ENCODE measurements around the gene PRIM2.
"Not testable (repeated sequence)": the region's sequence is repeated elsewhere in the genome, so short reads cannot be mapped to it uniquely, and the experiment has no call there.

Gene PRIM2

DNA sequence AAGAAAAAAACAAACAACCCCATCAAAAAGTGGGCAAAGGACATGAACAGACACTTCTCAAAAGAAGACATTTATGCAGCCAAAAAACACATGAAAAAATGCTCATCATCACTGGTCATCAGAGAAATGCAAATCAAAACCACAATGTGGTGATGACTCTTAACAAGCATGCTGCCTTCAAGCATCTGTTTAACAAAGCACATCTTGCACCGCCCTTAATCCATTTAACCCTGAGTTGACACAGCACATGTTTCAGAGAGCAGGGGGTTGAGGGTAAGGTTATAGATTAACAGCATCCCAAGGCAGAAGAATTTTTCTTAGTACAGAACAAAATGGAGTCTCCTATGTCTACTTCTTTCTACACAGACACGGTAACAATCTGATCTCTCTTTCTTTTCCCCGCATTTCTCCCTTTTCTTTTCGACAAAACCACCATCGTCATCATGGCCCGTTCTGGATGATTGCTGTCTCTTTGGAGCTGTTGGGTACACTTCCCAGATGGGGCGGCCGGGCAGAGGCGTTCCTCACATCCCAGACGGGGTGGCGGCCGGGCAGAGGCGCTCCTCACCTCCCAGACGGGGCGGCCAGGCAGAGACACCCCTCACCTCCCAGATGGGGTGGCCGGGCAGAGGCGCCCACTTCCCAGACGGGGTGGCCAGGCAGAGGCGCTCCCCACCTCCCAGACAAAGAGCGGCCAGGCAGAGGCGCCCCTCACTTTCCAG lies 7.2 kb upstream of the PRIM2 start:
- DNase-seq, result not testable (repeated sequence)

DNA sequence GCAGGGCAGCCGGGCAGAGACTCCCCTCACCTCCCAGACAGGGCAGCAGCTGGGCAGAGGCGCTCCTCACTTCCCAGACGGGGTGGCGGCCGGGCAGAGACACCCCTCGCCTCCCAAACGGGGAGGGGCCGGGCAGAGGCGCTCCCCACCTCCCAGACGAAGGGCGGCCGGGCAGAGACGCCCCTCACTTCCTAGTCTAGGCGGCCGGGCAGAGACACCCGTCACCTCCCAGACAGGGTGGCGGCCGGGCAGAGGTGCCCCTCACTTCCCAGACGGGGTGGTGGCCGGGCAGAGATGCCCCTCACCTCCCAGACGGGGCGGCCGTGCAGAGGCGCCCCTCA lies 6.6 kb upstream of the PRIM2 start:
- no peak for DNase-seq

DNA sequence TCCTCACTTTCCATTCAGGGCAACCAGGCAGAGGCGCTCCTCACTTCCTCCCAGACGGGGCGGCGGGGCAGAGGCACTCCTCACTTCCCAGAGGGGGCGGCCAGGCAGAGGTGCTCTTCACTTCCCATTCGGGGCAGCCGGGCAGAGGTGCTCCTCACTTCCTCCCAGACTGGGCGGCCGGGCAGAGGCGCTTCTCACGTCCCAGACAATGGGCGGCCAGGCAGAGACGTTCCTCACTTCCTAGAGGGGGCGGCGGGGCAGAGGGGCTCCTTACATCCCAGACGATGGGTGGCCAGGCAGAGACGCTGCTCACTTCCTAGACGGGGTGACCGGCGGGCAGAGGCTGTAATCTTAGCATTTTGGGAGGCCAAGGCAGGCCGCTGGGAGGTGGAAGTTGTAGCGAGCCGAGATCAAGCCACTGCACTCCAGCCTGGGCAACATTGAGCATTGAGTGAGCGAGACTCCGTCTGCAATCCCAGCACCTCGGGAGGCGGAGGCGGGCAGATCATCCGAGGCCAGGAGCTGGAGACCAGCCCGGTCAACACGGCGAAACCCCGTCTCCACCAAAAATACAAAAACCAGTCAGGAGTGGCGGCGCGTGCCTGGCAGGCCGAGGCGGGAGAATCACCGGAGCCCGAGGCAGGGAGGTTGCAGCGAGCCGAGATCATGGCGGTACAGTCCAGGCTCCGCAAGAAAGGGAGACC lies 6.0 kb upstream of the PRIM2 start:
- DNase-seq, result not testable (repeated sequence)

DNA sequence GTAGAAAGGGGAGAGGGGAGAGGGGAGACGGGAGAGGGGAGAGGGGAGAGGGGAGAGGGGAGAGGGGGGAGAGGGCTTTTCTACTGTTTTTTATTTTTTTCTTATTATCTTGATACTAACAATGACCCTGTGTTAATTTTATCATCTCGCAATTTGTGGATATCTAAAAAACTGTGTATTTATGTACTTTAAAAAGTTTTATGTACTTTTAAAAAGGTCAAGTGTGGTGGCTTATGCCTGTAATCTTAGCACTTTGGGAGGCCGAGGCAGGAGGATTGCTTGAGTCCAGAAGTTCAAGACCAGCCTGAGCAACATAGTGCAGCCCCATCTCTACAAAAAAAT lies 5.5 kb upstream of the PRIM2 start:
- no peak for DNase-seq

DNA sequence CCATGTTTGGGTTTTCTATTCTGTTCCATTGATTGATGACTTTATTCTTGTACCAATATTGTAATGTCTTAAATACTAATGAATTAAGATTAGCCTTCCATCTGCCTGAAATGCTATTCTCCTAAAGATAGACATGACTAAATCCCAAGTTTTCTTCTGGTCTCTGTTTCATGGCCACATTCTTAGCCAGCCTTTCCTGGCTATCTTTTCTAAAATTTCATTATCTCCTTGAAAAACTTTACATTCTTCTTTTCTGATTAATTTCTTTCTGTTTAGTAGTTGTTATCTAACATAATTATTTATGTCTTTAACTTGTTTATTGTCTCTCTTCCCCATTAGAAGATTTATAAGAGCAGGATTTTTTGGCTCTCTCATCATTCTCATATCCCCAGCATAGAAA lies 4.4 kb upstream of the PRIM2 start:
- DNase-seq, result no peak

DNA sequence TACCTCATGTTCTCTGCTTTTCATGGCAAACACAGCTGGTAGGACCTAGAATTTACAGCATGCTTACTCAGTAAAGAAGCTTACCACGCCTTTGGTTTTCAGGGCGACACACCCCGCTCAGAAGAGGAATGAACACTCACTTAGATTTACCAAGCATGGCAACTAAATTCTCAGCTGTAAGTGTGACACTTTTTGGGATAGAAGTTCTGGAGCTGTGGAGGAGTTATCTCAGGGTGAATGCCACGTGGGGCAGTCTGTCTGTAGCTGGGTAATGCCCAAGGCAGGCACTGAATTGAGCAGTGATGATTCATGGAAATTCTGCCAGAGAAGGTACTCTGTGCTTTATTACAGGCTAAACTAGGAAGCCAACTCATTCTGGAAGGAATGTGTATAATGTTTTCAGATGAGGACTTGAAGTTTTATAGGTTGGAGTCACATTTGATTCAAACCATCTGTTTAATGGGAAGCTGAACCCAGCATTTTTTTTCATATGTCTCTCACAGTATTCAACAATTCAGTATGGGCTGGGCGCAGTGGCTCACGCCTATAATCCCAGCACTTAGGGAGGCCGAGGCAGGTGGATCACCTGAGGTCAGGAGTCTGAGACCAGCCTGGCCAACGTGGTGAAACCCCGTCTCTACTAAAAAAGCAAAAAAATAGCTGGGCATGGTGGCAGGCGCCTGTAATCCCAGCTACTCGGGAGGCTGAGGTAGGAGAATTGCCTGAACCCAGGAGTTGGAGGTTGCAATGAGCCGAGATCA lies 3.5 kb upstream of the PRIM2 start:
- DNase-seq, result no peak

DNA sequence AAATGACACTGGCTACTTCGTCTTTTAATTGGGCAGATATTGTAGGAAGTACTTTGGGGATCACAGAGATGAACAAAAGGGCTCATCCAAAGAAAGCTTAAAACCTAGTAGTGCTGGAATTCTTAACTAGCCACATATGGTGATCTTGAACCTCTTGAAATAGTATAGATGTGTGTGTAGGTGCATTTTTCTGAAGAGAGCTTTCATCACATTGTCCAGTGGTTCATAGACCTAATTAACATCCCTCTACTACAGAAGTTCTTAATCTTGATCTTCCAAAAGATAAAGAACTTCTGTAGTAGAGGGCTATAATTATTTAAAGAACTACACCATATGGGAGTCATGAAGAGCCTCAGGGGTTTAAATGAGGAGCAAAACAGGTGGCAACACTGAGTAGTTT lies 2.3 kb upstream of the PRIM2 start:
- no peak for DNase-seq

DNA sequence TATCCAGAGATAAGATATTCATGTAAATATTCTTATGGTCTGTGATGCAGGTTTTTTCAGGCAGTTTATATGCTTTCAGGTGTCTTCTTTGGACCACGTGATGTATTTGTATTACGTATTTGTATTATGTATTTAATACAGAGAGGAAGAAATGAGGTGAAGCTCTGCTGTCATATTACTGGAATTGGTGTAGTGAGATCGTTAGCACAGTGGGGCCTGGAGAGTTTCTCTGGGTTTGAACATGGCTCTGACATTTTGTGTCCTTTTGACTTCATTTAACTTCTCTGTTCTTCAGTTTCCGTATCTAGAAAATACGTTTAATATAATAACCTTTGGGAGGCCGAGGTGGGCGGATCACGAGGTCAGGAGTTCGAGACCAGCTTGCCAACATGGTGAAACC lies 1.6 kb upstream of the PRIM2 start:
- DNase-seq, result peak in 1 of 14 donors; percentile 0

DNA sequence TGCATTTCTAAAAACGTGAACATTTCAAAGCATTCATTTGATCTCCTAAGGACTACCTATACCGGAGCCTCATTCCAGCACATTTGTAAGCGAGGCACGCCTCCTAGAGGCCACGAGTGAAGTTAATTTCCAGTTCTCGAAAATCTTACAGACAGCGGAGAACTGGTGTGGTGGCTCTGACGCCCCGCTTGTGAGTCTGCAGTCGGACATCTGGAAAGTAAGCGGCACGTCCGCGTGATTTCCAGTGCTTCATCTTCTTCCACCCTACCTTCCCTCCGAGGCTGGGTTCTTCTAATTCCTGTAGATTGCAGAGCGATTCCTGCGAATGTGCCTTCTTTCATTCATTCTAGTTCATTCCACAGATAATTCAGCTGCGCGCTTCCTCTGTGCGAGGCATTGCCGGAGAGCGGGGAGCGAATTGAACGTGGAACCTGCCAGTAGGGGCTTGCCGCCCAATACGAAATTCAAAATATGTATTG lies 810 bp upstream of the PRIM2 start:
- peak; percentile 8 to 86 (median 72) for DNase-seq

DNA sequence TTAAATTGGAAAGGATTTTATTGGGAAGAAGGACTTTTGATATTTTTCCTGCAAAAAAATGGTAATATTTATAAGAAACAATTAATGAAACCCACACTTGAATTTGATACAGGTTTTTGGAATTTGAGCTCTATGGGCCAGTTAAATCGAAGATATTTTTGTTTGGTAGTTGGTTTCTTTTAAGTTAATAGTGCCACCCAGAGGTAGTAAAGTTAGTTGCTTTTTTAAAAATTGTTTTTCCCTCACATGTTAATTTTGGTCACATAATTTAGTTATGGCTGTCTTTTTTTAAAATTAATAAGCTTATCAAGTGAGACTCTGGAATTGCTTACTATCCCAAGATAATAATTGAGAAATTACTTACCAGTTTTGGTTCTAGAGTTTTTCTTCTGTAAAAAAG lies 7.1 kb downstream of the PRIM2 start:
- no peak for DNase-seq

DNA sequence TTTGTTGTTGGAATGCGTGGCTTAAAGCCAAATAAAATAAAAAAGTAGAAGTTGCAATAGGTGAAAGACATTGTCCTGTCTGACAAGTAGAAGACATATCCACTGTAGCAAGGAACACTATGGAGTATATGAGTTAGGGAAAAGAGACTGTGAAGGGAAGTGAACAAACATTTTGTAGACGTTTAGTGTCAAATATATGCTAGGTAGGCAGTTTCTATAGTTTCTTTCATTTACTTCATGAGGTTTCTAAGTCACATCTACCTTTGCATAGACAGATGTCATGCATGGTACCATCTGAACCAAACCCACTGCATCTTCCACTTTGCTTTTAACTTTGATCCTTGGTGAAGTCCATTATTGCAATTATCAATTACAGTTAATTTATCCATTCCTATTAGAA lies 9.9 kb downstream of the PRIM2 start:
- no peak for DNase-seq

DNA sequence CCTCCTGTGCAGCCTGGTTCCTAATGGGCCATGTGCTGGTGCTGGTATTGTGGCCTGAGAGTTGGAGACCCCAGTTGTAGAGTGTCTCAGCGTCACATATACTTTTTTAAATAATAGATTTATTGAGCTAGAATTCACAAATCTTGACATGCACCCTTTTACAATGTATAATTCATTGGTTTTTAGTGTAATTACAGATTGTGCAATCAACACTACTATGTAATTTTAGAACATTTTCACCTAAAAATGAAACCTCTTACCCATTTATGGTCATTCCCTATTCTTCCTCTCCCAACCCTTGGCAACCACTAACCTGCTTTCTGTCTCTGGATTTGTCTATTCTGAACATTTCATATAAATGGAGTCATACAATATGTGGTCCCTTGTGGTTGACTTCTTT lies 10.6 kb downstream of the PRIM2 start:
- DNase-seq, result no peak

DNA sequence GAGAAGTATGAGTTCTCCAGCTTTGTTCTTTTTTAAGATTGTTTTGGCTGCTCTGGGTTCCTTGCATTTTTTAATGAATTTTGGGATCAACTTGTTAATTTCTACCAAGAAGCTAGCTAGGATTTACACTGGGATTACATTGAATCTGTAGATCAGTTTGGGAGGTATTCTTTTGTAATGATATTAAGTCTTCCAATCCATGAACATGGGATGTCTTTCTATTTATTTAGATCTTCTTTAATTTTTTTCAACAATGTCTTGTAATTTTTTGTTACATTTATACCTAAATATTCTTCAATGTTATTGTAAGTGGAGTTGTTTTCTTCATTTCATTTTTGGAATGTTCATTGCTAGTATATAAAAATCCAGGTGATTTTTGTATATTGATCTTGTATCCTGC lies 12.5 kb downstream of the PRIM2 start:
- DNase-seq, result no peak

DNA sequence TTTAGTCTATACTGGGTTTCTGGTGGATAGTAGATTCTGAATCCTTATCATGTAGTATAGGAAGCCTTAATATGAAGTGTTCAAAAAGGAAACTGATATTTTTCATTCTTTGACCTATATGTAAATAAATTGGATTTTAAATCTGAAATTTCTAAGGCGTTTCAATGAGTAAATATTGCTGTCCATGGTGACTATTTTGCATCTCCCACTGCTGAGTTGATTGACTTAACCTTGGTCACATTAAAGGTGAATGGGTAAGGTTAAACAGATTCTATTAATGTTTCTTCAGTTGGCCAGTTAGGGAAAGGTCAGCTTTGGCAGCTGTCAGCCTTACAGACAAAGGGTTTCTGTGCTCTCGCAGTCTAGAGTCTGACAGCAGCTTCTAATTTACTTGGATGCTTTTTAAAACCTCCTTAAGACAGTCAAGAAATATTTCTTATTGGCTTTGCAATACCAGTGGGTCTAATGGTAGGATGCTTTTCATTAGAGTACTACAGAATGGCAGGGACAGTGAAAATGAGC lies 24.8 kb downstream of the PRIM2 start:
- no peak for DNase-seq

DNA sequence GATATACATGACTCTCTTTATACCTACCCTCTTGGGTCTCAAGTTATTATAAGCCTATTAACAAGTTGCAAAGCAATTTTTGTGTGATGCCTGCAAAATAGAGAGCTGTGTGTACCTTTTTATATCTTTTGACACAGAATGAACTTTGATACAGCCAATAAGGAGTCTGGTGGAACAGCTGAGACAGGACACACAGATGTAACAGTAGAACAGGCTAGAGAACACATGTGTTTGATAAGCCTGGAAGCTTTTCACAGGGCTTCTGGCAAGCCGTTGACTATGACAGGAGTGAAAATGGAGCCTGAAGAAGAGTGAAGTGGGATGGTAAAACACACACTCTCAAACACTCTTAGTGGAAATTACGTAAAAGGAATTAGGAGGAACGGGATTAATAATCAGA lies 25.9 kb downstream of the PRIM2 start:
- DNase-seq, result not testable (repeated sequence)

DNA sequence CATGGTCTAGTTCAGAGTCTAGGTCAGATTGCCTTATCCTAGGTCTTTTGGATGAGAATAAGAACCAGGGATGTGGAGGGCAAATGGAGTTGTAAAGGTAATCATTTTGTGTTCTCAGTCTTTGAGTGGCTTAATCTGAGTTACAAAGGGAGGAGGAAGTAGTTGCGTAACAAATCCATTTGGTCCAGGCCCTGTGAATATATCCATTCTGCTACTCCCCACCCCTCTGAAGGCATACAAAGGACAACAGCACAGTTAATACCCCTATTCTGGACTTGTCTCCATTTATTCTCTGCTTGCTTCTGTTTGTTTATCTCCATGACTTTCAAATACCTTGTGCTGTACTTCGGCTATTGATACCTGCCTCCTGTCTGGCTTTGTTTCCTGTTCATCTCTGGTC lies 29.3 kb downstream of the PRIM2 start:
- not testable (repeated sequence) for DNase-seq

DNA sequence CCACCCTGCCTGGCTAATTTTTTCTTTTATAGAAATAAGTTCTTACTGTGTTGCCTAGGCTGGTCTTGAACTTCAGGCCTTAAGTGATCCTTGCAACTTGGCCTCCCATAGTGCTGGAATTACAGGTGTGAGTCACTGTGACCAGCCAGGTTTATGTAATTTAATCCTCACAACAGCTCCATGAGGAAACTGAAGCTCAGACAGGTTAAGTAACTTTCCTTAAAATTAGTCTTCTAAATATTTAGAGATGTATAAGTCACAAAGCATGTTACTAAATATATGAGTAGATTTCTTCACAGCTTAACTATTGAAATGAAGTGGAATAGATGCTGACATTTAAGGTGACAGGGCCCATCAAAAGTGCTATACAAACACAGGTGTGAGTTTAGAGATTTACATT lies 30.2 kb downstream of the PRIM2 start:
- DNase-seq, result not testable (repeated sequence)

DNA sequence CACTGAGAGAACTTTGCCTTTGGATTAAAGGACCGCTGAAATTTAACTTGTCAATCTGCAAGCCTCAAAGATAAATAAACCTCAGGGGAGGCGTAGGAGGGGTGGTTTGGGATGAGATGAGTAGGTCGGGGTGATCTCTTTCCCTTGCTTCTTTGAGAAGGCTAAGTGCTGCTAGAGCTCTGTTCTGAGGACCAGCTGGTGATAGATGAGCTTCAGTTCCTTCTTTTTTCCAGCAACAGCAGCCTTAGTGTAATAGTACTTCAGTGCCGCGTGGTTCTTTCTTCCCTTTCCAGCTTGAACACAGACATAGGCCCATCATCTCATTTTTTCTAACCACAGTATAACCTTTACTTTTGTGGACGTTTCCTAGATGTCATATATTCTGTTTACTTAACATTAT lies 33.0 kb downstream of the PRIM2 start:
- DNase-seq, result not testable (repeated sequence)

DNA sequence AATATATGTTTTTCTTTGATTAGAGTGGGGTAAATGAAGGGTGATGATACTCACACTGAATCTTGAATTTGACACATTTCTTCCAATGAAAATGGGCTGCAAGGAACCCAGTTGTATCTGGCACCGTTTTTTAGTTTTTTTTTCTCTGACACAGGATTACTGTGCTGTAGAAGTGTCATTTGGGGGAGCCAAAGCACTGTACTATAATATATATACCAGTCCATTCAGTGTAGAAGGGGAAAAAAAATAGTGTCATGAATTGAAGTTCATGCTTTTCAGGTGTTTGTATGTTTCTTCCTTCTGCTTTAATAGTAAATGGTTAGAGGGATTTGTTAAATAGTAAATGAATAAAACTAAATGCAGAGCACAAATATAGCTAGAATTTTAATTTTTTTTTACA lies 35.2 kb downstream of the PRIM2 start:
- not testable (repeated sequence) for DNase-seq

DNA sequence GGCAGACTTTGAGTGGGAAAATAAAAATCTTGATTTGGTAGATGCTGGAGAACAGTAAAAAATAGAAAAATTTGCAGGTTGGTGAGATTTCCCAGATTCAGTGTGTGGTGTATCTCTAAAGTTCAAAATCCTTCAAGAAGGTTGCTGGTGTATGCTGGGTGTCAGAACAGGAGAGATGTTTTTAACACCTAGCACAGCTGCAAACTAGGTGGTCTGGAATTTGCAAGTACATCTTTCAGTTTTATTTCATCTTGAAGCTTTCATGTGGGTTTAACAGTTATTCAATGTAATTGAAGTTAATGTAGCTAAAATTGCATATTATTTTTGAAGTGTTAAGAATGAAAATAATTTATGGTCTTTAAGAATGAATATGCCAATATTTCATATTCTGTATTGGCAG lies 40.9 kb downstream of the PRIM2 start:
- not testable (repeated sequence) for DNase-seq

DNA sequence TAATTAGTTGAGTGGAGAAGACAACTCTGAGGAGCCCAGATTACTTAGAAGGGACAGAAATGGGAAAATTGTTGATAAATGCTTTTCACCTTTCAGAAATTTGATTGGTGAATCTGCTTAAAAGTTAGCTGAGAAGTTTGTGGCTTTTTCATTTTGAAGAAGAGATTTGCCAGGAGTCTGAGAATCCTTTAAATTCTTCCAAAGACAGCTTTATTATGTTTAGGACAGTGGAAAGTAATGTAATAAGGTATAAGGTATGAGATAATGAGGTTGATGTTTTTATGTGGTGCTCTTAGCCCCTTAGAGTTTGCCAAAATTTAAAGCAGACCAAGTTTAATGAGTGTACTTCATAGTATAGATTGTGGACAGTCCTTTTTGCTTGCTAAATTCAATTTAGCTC lies 42.3 kb downstream of the PRIM2 start:
- not testable (repeated sequence) for DNase-seq

DNA sequence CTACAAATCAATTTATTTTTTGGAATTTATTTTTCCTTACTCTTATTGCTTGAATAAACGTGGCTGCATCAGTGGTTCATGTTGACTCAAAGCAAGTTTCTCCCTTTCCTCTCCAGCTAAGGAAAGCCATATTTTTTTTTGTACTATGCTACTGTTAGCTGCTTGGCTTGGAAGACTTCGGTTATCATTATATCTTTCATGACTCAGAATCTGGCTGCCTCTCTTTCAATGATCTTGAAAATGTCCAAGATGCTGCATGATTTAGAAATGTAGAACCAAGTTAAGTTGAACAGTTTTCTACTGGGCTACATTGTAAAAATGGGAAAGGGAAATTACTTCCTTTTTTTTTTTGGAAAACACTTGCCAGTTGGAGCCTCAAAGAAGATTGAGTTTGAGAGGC lies 44.9 kb downstream of the PRIM2 start:
- DNase-seq, result not testable (repeated sequence)

DNA sequence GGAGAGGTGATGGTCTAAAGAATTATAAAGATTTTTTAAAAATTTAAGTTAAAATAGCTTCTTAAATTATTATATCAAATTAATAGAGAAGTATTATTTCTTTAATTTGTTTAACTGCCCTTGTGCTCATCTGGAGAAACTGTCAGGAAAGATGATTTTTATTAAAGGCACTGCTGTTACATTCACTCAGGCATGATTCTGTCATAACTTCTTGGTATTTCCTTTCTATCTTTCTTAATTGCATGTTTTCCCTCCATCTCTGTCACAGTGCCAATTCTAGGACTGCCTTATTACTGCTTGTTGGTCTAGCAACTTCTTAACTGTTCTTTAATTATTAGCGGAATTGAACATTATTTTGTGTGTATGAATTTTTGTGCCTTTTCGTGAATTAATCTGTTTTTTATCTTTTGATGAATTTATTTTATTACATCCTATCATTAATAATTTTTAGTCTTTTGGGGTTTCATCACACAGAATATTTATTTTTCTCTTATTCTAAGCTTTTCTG lies 47.7 kb downstream of the PRIM2 start:
- DNase-seq, result not testable (repeated sequence)

All from C1 segment of cervical spinal cord (tissue), 14 donors.